HG02678 (cell line): Measurements from ENCODE around the gene SLC13A5.

Source experiments
- ATAC-seq: cut with Tn5 transposase; IDR thresholded peaks from one replicate; pipeline ENCODE4 v1.9.1; 2021; ENCODE audit warnings: mild to moderate bottlenecking, moderate library complexity; ENCODE audit not compliant: unreplicated experiment

Gene SLC13A5

GRCh38 chr17:6684881-6685767 lies 28.0 kb downstream of the SLC13A5 start:
- no peak for ATAC-seq

- ATAC-seq: no peak
These were observed 28.7 kb downstream of the SLC13A5 start for GRCh38 chr17:6684460-6684783.

- ATAC-seq: no peak
These were observed 29.3 kb downstream of the SLC13A5 start for GRCh38 chr17:6683730-6684459.

GRCh38 chr17:6683081-6683684 lies 30.0 kb downstream of the SLC13A5 start:
- no peak for ATAC-seq

- no peak for ATAC-seq
These were observed 30.8 kb downstream of the SLC13A5 start for GRCh38 chr17:6682339-6682738.

GRCh38 chr17:6681671-6682070 lies 31.5 kb downstream of the SLC13A5 start:
- no peak for ATAC-seq

GRCh38 chr17:6681176-6681575 lies 32.0 kb downstream of the SLC13A5 start:
- ATAC-seq: no peak

GRCh38 chr17:6679241-6679640 lies 33.9 kb downstream of the SLC13A5 start:
- no peak for ATAC-seq

- no peak for ATAC-seq
These were observed 35.2 kb downstream of the SLC13A5 start for GRCh38 chr17:6677946-6678345.

- no peak for ATAC-seq
These were observed 35.9 kb downstream of the SLC13A5 start for GRCh38 chr17:6677158-6677831.

- no peak for ATAC-seq
These were observed 36.4 kb downstream of the SLC13A5 start for GRCh38 chr17:6676802-6677157.

- no peak for ATAC-seq
These were observed 37.9 kb downstream of the SLC13A5 start for GRCh38 chr17:6675201-6675825.

- no peak for ATAC-seq
These were observed 38.6 kb downstream of the SLC13A5 start for GRCh38 chr17:6674586-6674985.

GRCh38 chr17:6671431-6671830 lies 41.7 kb downstream of the SLC13A5 start:
- ATAC-seq: no peak

GRCh38 chr17:6670999-6671398 lies 42.2 kb downstream of the SLC13A5 start:
- no peak for ATAC-seq

GRCh38 chr17:6670571-6670970 lies 42.6 kb downstream of the SLC13A5 start:
- no peak for ATAC-seq

- ATAC-seq: no peak
These were observed 43.5 kb downstream of the SLC13A5 start for GRCh38 chr17:6669479-6670212.

- ATAC-seq: no peak
These were observed 44.3 kb downstream of the SLC13A5 start for GRCh38 chr17:6668727-6669425.

GRCh38 chr17:6668219-6668618 lies 45.0 kb downstream of the SLC13A5 start:
- no peak for ATAC-seq

- ATAC-seq: no peak
These were observed 45.7 kb downstream of the SLC13A5 start for GRCh38 chr17:6667516-6667915.
